K562 (cell line): ENCODE results near the gene ATG10. TPM values are rescaled to one million over a fixed set of nuclear protein-coding genes. Genes with fewer than 3 reads are reported as not detected.

Source experiments
- IRF2 ChIP-seq: sonication (generic); formaldehyde crosslinking; IDR thresholded peaks from 2 replicates; pipeline ENCODE4 v1.8.1; 2022; ENCODE audit warnings: mild to moderate bottlenecking, missing genetic modification reagents
- SAFB ChIP-seq: fragments of 200-400 bp; formaldehyde crosslinking; IDR thresholded peaks from 2 replicates; pipeline ENCODE4 v1.6.1; 2017; ENCODE audit warnings: low read depth, low read length, borderline replicate concordance
- SOX6 ChIP-seq: fragments of 450-650 bp; IDR thresholded peaks from 2 replicates; pipeline ENCODE4 v1.6.1; 2014; ENCODE audit warnings: mild to moderate bottlenecking
- WHSC1 ChIP-seq: IDR thresholded peaks from one replicate; pipeline ENCODE4 v1.6.1; 2012; ENCODE audit warnings: low read length, control low read depth, inconsistent platforms
- ZNF318 ChIP-seq, 2 experiments: fragments of 450-650 bp; IDR thresholded peaks; 2 replicates each; pipeline ENCODE4 v1.6.1; 2016; ENCODE audit warnings: mild to moderate bottlenecking in 2 of 2, borderline replicate concordance in 1 of 2, low read depth in 1 of 2, moderate library complexity in 1 of 2
- ZNF766 ChIP-seq: fragments of 200-800 bp; sonication (Bioruptor generic); conservative IDR thresholded peaks from 2 replicates; pipeline ENCODE4 v1.6.1; 2016; ENCODE audit warnings: missing genetic modification characterization, missing compliant biosample characterization
- polyA plus RNA-seq, 8 experiments: library from polyadenylated mRNA; depleted of rRNA in 4 of 8; stranded (reverse) in 5 of 8; unstranded in 3 of 8; fragments of >200 nt; fragmentation: Nextera tagmentation in 2 of 8; fragmentation: Illumina TruSeq in 1 of 8; extraction: Ambion mirVana in 2 of 8; extraction: Trizol in 1 of 8; gene quantifications; 2 replicates each; pipeline versions ENCODE4 v1.2.1 to v1.2.3, GENCODE V29; 2011 to 2014; ENCODE audit warnings: inconsistent platforms in 1 of 8, missing spikeins in 1 of 8
- total RNA-seq, 7 experiments: library from RNA; depleted of rRNA in 6 of 7; stranded (reverse); fragments of >200 nt in 6 of 7; fragmentation: Illumina TruSeq in 2 of 7; extraction: Trizol in 2 of 7; gene quantifications; 2 replicates each; pipeline versions ENCODE4 v1.2.1 to v1.2.3, GENCODE V29; 2011 to 2021; ENCODE audit warnings: low replicate concordance in 1 of 7

The ATG10 gene
- total and polyA plus RNA-seq, 9 of the 15 experiments (the other 6 are each of a cell fraction or from before 2014, with no cell fraction given) = 7.0 to 18.8 (median 14.6) TPM

GRCh38 chr5:82197550-82197949 lies 225.7 kb downstream of the ATG10 start (continued):
- TF ChIP-seq ZNF318 (IDR thresholded peaks at IDR 0.05; ENCODE audit: borderline replicate concordance in 1 of 2, low read depth in 1 of 2) (no peak), ZNF766 (CRISPR knock-in tag) (no peak), IRF2 (no peak), SOX6 (no peak), SAFB (no peak), WHSC1 (no peak)
